Suprapubic skin (tissue), 4 donors: ENCODE results near the gene KREMEN1.

Source experiments
- CTCF ChIP-seq, 2 donors: fragments of 200-600 bp in 1 of 2; fragments of 450-650 bp in 1 of 2; sonication (generic) in 1 of 2; IDR thresholded peaks; one replicate each; pipeline ENCODE4 v1.5.1; 2016 to 2019; ENCODE audit warnings: antibody characterized with exemption in 2 of 2, mild to moderate bottlenecking in 1 of 2, moderate library complexity in 1 of 2
- POLR2A ChIP-seq, 2 donors: fragments of 450-650 bp; IDR thresholded peaks; one replicate each; pipeline ENCODE4 v1.6.1; 2017; ENCODE audit warnings: antibody characterized with exemption in 2 of 2, mild to moderate bottlenecking in 2 of 2, moderate library complexity in 2 of 2
- POLR2AphosphoS5 ChIP-seq, 3 donors: sonication (generic); formaldehyde crosslinking; IDR thresholded peaks; one replicate each; pipeline ENCODE4 v1.6.1; 2017; ENCODE audit warnings: antibody characterized with exemption in 3 of 3

GRCh38 chr22:29103121-29103520 is 30.3 kb downstream of the KREMEN1 start:
- no peak for TF ChIP-seq POLR2AphosphoS5 (IDR thresholded peaks at IDR 0.05)
- no peak for TF ChIP-seq CTCF (IDR thresholded peaks at IDR 0.05)
- no peak for TF ChIP-seq POLR2A (IDR thresholded peaks at IDR 0.05)
